Common myeloid progenitor, CD34-positive (primary cell): ENCODE results near the gene TMEM139.

Experiments used
- CTCF ChIA-PET: fragments of 350-600 bp; sonication (Branson Sonifier 250); formaldehyde crosslinking; loops from one replicate; lab custom pipeline; 2021; ENCODE audit warnings: antibody characterized with exemption; lab: Charles Lee
- POLR2A ChIA-PET: fragments of 350-600 bp; sonication (Branson Sonifier 250); formaldehyde crosslinking; loops from one replicate; lab custom pipeline; 2021; ENCODE audit warnings: antibody characterized with exemption; lab: Charles Lee
- DNase-seq, 3 donors: peaks; one replicate each; pipeline versions ENCODE4 v3.0.0 to v3.0.0-alpha.2; 2013
- H3K27ac ChIP-seq, 2 experiments: 1 replicate in 1 of 2; 2 replicates in 1 of 2; pipeline ENCODE4 v1.7.0; 2013; ENCODE audit warnings: inconsistent platforms in 2 of 2, low read length in 2 of 2, mild to moderate bottlenecking in 2 of 2, low read depth in 1 of 2, moderate library complexity in 1 of 2; ENCODE audit not compliant: severe bottlenecking in 2 of 2, insufficient read depth in 1 of 2, poor library complexity in 1 of 2
- H3K27me3 ChIP-seq, 5 experiments: replicated peaks in 2 of 5; 1 replicate in 3 of 5; 2 replicates in 2 of 5; pipeline versions ENCODE4 v1.6.1 to v1.7.0; 2013; ENCODE audit warnings: low read length in 4 of 5, mild to moderate bottlenecking in 2 of 5, moderate library complexity in 2 of 5, inconsistent platforms in 1 of 5; ENCODE audit not compliant: insufficient read depth in 5 of 5, control insufficient read depth in 4 of 5
- H3K36me3 ChIP-seq, 4 experiments: 1 replicate in 2 of 4; 2 replicates in 2 of 4; pipeline versions ENCODE4 v1.6.1 to v1.7.0; 2013; ENCODE audit warnings: low read length in 3 of 4, control low read depth in 1 of 4, mild to moderate bottlenecking in 1 of 4; ENCODE audit not compliant: control insufficient read depth in 4 of 4, insufficient read depth in 4 of 4
- H3K4me1 ChIP-seq, 4 experiments: 1 replicate in 3 of 4; 2 replicates in 1 of 4; pipeline versions ENCODE4 v1.6.1 to v1.7.1; 2013; ENCODE audit warnings: low read length in 3 of 4, mild to moderate bottlenecking in 3 of 4, control low read depth in 1 of 4, inconsistent platforms in 1 of 4, moderate library complexity in 1 of 4; ENCODE audit not compliant: control insufficient read depth in 4 of 4, insufficient read depth in 4 of 4; ENCODE audit errors: control extremely low read depth in 1 of 4
- H3K4me3 ChIP-seq, 7 experiments: 1 replicate in 4 of 7; 2 replicates in 3 of 7; pipeline versions ENCODE4 v1.5.1 to v1.7.0; 2013; ENCODE audit warnings: mild to moderate bottlenecking in 7 of 7, low read length in 6 of 7, moderate library complexity in 6 of 7, inconsistent platforms in 2 of 7, low read depth in 2 of 7, control low read depth in 1 of 7; ENCODE audit not compliant: insufficient read depth in 4 of 7, control insufficient read depth in 1 of 7; ENCODE audit errors: extremely low read depth in 1 of 7
- H3K9me3 ChIP-seq, 5 experiments: 1 replicate in 4 of 5; 2 replicates in 1 of 5; pipeline versions ENCODE4 v1.6.1 to v1.7.1; 2013; ENCODE audit warnings: low read length in 4 of 5, mild to moderate bottlenecking in 2 of 5, inconsistent platforms in 1 of 5, low read depth in 1 of 5, moderate library complexity in 1 of 5; ENCODE audit not compliant: control insufficient read depth in 4 of 5, insufficient read depth in 2 of 5; ENCODE audit errors: control extremely low read depth in 1 of 5
- WGBS: methylation state at CpG from one replicate; pipeline ENCODE4 v1.1.5; 2013; ENCODE audit not compliant: insufficient coverage; 5-methylcytosine and 5-hydroxymethylcytosine counted together

Gene TMEM139

GRCh38 chr7:143322760-143323633, 38.2 kb downstream of the TMEM139 start:
- H3K27me3 ChIP-seq: no peaks in the 10 kb centered on the region
- H3K4me1 ChIP-seq: peaks cover 2 to 24% (median 8%) of the 10 kb centered on the region in 4 experiments
- WGBS: 64% methylated on average over 18 of the region's 23 CpGs
- no peak overlapping the region for H3K27ac ChIP-seq
- no peaks in the 10 kb centered on the region for H3K9me3 ChIP-seq
- ChIA-PET CTCF (interaction anchor here (0.9 to 2.2 kb wide), 6 partner anchors 16 to 83 kb away, joined by 3 to 6 read pairs (median 3); no protein-coding TSS in a partner anchor), POLR2A (no interaction called here)
- no peaks in the 10 kb centered on the region for H3K36me3 ChIP-seq
- no peak for DNase-seq
- no peak overlapping the region for H3K4me3 ChIP-seq

- no peak for DNase-seq
- Histone ChIP-seq H3K4me1 (peaks cover 2 to 24% (median 8%) of the 10 kb centered on the region in 4 experiments), H3K27ac (no peak overlapping the region), H3K27me3 (no peaks in the 10 kb centered on the region), H3K9me3 (no peaks in the 10 kb centered on the region), H3K36me3 (no peaks in the 10 kb centered on the region), H3K4me3 (no peak overlapping the region)
- WGBS: 91% methylated on average over 10 of the region's 12 CpGs
- ChIA-PET POLR2A (no interaction called here), CTCF (interaction anchor here (0.9 to 1.6 kb wide), 5 partner anchors 19 to 83 kb away, joined by 3 to 5 read pairs (median 3); no protein-coding TSS in a partner anchor)
Observed at GRCh38 chr7:143323653-143324052, 38.9 kb downstream of the TMEM139 start.

GRCh38 chr7:143325240-143325639, 40.5 kb downstream of the TMEM139 start:
- no peaks in the 10 kb centered on the region for H3K36me3 ChIP-seq
- no CpG with 5 or more reads among the region's 2 CpGs for WGBS
- H3K27ac ChIP-seq: no peak overlapping the region
- H3K4me3 ChIP-seq: no peak overlapping the region
- POLR2A ChIA-PET: no interaction called here
- peaks cover 2 to 24% (median 8%) of the 10 kb centered on the region in 4 experiments for H3K4me1 ChIP-seq
- CTCF ChIA-PET: interaction anchor here (0.8 to 1.6 kb wide), 6 partner anchors 10 to 85 kb away, joined by 3 to 6 read pairs (median 4); partner anchors contain the start of gene CLCN1
- H3K27me3 ChIP-seq: no peaks in the 10 kb centered on the region
- no peaks in the 10 kb centered on the region for H3K9me3 ChIP-seq
- DNase-seq: no peak

GRCh38 chr7:143327903-143328302, 43.1 kb downstream of the TMEM139 start:
- Histone ChIP-seq H3K36me3 (no peaks in the 10 kb centered on the region), H3K27me3 (no peaks in the 10 kb centered on the region), H3K27ac (no peak overlapping the region), H3K9me3 (no peaks in the 10 kb centered on the region), H3K4me1 (peaks cover 1 to 14% (median 6%) of the 10 kb centered on the region in 4 experiments), H3K4me3 (no peak overlapping the region)
- ChIA-PET POLR2A (interaction anchor here (1.2 kb wide), 1 partner anchor 9 kb away, joined by 3 read pairs; no protein-coding TSS in a partner anchor), CTCF (interaction anchor here (0.7 to 2.3 kb wide), 6 partner anchors 17 to 87 kb away, joined by 3 to 9 read pairs (median 5); no protein-coding TSS in a partner anchor)
- DNase-seq: no peak
- 95% methylated on average over 5 of the region's 5 CpGs for WGBS

- Histone ChIP-seq H3K36me3 (no peaks in the 10 kb centered on the region), H3K27me3 (no peaks in the 10 kb centered on the region), H3K27ac (no peak overlapping the region), H3K4me3 (no peak overlapping the region), H3K9me3 (no peaks in the 10 kb centered on the region), H3K4me1 (peaks cover 0 to 12% (median 5%) of the 10 kb centered on the region in 4 experiments)
- ChIA-PET POLR2A (no interaction called here), CTCF (interaction anchor here (0.7 to 2.3 kb wide), 5 partner anchors 12 to 89 kb away, joined by 3 to 9 read pairs (median 3); no protein-coding TSS in a partner anchor)
- 98% methylated on average over 7 of the region's 10 CpGs for WGBS
- DNase-seq: no peak
Observed at GRCh38 chr7:143329471-143330170, 44.9 kb downstream of the TMEM139 start.

GRCh38 chr7:143331179-143331801, 46.5 kb downstream of the TMEM139 start:
- peaks cover 0 to 8% (median 1%) of the 10 kb centered on the region in 4 experiments for H3K4me1 ChIP-seq
- no peaks in the 10 kb centered on the region for H3K27me3 ChIP-seq
- H3K9me3 ChIP-seq: no peaks in the 10 kb centered on the region
- CTCF ChIA-PET: interaction anchor here (0.7 to 2.3 kb wide), 6 partner anchors 11 to 112 kb away, joined by 3 to 7 read pairs (median 3); no protein-coding TSS in a partner anchor
- peak in 2 of 3 donors; percentile 58 to 61 for DNase-seq
- H3K27ac ChIP-seq: no peak overlapping the region
- POLR2A ChIA-PET: no interaction called here
- H3K36me3 ChIP-seq: no peaks in the 10 kb centered on the region
- 95% methylated on average over 6 of the region's 8 CpGs for WGBS
- no peak overlapping the region for H3K4me3 ChIP-seq
